Neutrophil (primary cell): ENCODE data around the gene CHKA.
"Not testable (repeated sequence)": the region's sequence is repeated elsewhere in the genome, so short reads cannot be mapped to it uniquely, and the experiment has no call there.

ENCODE experiments used
- H3K27ac ChIP-seq: fragments of 200-600 bp; sonication (generic); 2 replicates; pipeline ENCODE4 v1.5.1; 2016; ENCODE audit warnings: mild to moderate bottlenecking, moderate library complexity
- H3K27me3 ChIP-seq: fragments of 200-600 bp; sonication (generic); 2 replicates; pipeline ENCODE4 v1.6.0; 2016; ENCODE audit warnings: mild to moderate bottlenecking
- H3K36me3 ChIP-seq: fragments of 200-600 bp; sonication (generic); 2 replicates; pipeline ENCODE4 v1.5.1; 2017
- H3K4me1 ChIP-seq, 2 experiments: fragments of 200-600 bp in 1 of 2; sonication (generic) in 1 of 2; 1 replicate in 1 of 2; 2 replicates in 1 of 2; pipeline versions ENCODE4 v1.5.1 to v1.6.1; 2013 to 2016; ENCODE audit warnings: low read depth in 1 of 2, low read length in 1 of 2, mild to moderate bottlenecking in 1 of 2, moderate library complexity in 1 of 2; ENCODE audit not compliant: control insufficient read depth in 1 of 2, insufficient read depth in 1 of 2
- H3K4me3 ChIP-seq, 2 experiments: fragments of 200-600 bp in 1 of 2; sonication (generic) in 1 of 2; 1 replicate in 1 of 2; 2 replicates in 1 of 2; pipeline ENCODE4 v1.5.1; 2013 to 2016; ENCODE audit warnings: low read depth in 1 of 2, low read length in 1 of 2, mild to moderate bottlenecking in 1 of 2, moderate library complexity in 1 of 2
- H3K9me3 ChIP-seq: fragments of 200-600 bp; sonication (generic); 2 replicates; pipeline ENCODE4 v1.5.1; 2016
- CTCF ChIP-seq: fragments of 200-600 bp; sonication (generic); IDR thresholded peaks from 2 replicates; pipeline ENCODE4 v1.5.1; 2016; ENCODE audit warnings: antibody characterized with exemption

Gene CHKA

GRCh38 chr11:68096962-68097361 lies 24.2 kb downstream of the CHKA start:
- TF ChIP-seq CTCF, result no peak
- Histone ChIP-seq H3K4me3 (no peak overlapping the region), H3K36me3 (no peaks in the 10 kb centered on the region), H3K4me1 (peaks cover 19 to 23% of the 10 kb centered on the region in 2 experiments), H3K27ac (no peak overlapping the region), H3K9me3 (no peaks in the 10 kb centered on the region), H3K27me3 (no peaks in the 10 kb centered on the region)

- no peaks in the 10 kb centered on the region for H3K27me3 ChIP-seq
- peaks cover 37 to 38% of the 10 kb centered on the region in 2 experiments for H3K4me1 ChIP-seq
- TF ChIP-seq CTCF, result no peak
- no peak overlapping the region for H3K4me3 ChIP-seq
- no peaks in the 10 kb centered on the region for H3K9me3 ChIP-seq
- no peaks in the 10 kb centered on the region for H3K36me3 ChIP-seq
- no peak overlapping the region for H3K27ac ChIP-seq
Observed at GRCh38 chr11:68093565-68093964, 27.6 kb downstream of the CHKA start.

DNA sequence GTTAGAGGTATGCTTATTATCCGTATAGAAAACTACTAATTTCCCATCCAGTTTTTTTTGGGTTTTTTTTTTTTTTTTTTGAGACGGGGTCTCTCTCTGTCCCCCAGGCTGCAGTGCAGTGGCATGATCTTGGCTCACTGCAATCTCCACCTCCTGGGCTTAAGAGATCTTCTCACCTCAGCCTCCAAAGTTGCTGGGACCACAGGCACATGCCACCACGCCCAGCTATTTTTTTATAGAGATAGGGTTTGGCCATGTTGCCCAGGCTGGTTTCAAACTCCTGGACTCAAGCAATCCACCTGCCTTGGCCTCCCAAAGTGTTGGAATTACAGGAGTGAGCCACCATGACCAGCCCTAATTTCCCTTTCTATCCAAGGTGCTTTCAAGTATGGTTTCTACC lies 28.2 kb downstream of the CHKA start:
- H3K4me3 ChIP-seq, H3K27ac ChIP-seq, H3K27me3 ChIP-seq, H3K36me3 ChIP-seq, H3K9me3 ChIP-seq: not testable (repeated sequence)
- H3K4me1 ChIP-seq, result peaks cover 37 to 38% of the 10 kb centered on the region in 2 experiments

- H3K4me1 ChIP-seq, result peaks cover 37 to 38% of the 10 kb centered on the region in 2 experiments
- TF ChIP-seq CTCF, result no peak
- H3K36me3 ChIP-seq, result no peaks in the 10 kb centered on the region
- H3K27me3 ChIP-seq, result no peaks in the 10 kb centered on the region
- H3K27ac ChIP-seq, result peak overlapping the region; percentile 93
- H3K9me3 ChIP-seq, result no peaks in the 10 kb centered on the region
- no peak overlapping the region for H3K4me3 ChIP-seq
Observed at GRCh38 chr11:68092411-68092810, 28.8 kb downstream of the CHKA start.

GRCh38 chr11:68090706-68091105 lies 30.5 kb downstream of the CHKA start:
- Histone ChIP-seq H3K27me3 (no peaks in the 10 kb centered on the region), H3K27ac (peak overlapping the region; percentile 93), H3K36me3 (no peaks in the 10 kb centered on the region), H3K4me1 (peaks cover 37 to 38% of the 10 kb centered on the region in 2 experiments), H3K9me3 (no peaks in the 10 kb centered on the region), H3K4me3 (peak overlapping the region; percentile 26 to 35)
- no peak for TF ChIP-seq CTCF

DNA sequence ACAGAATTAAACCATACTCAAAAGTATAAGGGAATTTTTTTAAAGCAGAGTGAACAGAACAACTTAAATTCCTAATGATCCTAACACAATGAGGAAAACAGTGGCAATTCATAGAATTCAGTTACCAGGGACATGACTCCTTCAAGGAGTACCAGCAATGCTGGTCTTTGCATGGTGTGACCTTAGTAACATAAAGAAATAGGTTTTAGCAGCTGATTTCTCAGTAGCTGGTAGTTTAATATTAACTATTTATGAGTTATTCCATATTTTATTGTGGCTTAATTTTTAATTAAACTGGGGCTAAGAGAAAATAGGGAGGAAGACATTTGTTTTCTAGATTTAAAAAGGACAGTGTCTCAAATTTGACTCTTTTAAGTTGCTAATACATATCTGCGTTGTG lies 30.9 kb downstream of the CHKA start:
- Histone ChIP-seq H3K27ac (peak overlapping the region; percentile 93), H3K4me3 (peak overlapping the region; percentile 26 to 35), H3K36me3 (no peaks in the 10 kb centered on the region), H3K9me3 (no peaks in the 10 kb centered on the region), H3K27me3 (no peaks in the 10 kb centered on the region), H3K4me1 (peaks cover 37 to 38% of the 10 kb centered on the region in 2 experiments)
- TF ChIP-seq CTCF, result no peak
